Keratinocyte (primary cell): ENCODE results near the gene AKR1E2.

Source experiments
- EZH2 ChIP-seq: IDR thresholded peaks from one replicate; pipeline ENCODE4 v1.6.1; 2012; ENCODE audit warnings: inconsistent platforms, mild to moderate bottlenecking, low read length, moderate library complexity
- TF ChIP-seq, protein P1 (sequence below), 3 experiments: IDR thresholded peaks in 1 of 3; conservative IDR thresholded peaks in 1 of 3; optimal IDR thresholded peaks in 1 of 3; 2 replicates in 2 of 3; 3 replicates in 1 of 3; pipeline versions ENCODE3 to v1.5.1; 2011; ENCODE audit warnings: low read length in 3 of 3, mild to moderate bottlenecking in 3 of 3, moderate library complexity in 2 of 3, control low read depth in 1 of 3, inconsistent platforms in 1 of 3; ENCODE audit not compliant: insufficient read depth in 2 of 3; ENCODE audit errors: extremely low read depth in 1 of 3

DNA sequence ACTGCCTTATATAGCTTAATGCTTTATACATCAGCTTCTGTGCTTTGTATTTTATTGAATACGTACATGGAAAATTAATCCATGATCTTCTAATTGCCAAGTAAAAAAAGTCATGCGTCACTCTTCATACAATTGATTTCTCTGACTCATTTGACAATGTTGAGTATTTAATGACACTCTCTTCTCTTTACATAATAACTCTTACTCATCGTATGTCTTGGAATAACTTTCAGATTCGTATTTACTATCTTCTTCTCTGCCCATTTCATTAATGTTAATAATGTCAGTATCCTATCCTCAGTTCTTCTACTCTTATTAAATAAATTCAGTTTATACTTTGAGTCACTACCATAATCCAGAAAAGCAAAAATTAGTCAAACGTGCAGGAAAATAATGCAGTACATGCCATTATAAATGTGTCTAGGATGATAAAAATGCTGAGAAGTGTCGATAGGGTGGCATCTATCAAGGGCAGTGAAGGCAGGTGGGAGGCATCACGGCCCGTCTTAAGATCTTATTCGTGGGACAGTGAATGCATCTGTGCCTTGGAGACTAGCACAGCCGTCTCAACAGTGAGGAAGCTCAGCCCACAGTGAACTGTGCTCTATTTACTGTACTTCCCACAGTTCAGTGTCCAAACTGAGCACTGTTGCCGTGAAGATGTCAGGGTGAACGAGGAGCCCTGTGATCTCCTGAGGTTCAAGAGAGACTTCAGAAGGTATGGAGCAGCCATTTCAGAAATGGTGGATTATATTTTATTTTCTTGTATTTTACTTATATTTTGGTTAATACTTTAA lies 39.8 kb upstream of the AKR1E2 start:
- TF ChIP-seq, protein P1, sequence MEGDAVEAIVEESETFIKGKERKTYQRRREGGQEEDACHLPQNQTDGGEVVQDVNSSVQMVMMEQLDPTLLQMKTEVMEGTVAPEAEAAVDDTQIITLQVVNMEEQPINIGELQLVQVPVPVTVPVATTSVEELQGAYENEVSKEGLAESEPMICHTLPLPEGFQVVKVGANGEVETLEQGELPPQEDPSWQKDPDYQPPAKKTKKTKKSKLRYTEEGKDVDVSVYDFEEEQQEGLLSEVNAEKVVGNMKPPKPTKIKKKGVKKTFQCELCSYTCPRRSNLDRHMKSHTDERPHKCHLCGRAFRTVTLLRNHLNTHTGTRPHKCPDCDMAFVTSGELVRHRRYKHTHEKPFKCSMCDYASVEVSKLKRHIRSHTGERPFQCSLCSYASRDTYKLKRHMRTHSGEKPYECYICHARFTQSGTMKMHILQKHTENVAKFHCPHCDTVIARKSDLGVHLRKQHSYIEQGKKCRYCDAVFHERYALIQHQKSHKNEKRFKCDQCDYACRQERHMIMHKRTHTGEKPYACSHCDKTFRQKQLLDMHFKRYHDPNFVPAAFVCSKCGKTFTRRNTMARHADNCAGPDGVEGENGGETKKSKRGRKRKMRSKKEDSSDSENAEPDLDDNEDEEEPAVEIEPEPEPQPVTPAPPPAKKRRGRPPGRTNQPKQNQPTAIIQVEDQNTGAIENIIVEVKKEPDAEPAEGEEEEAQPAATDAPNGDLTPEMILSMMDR (optimal IDR thresholded peaks at IDR 0.05 in 1 of 3, IDR thresholded peaks at IDR 0.05 in 1 of 3, conservative IDR thresholded peaks at IDR 0.05 in 1 of 3; ENCODE audit: extremely low read depth in 1 of 3, insufficient read depth in 2 of 3, low read length in 3 of 3) = no peak
- no peak for TF ChIP-seq EZH2
